GM23338 (cell line): ENCODE results near the gene TSC2. TPM values are rescaled to one million over a fixed set of nuclear protein-coding genes. Genes with fewer than 3 reads are reported as not detected.

Experiments
- ATAC-seq: fragments of 200-7000 bp; cut with Tn5 transposase; 3 replicates; pipeline ENCODE4 v1.9.1; 2020
- DNase-seq: peaks from one replicate; pipeline ENCODE4 v3.0.0-alpha.2; 2015; ENCODE audit warnings: low spot score
- H2AFZ ChIP-seq: fragments of 200-600 bp; sonication (generic); 2 replicates; pipeline ENCODE4 v1.8.0; 2016; ENCODE audit warnings: antibody characterized with exemption, mild to moderate bottlenecking, moderate library complexity
- H3F3A ChIP-seq: fragments of 200-600 bp; sonication (generic); replicated peaks from 2 replicates; pipeline ENCODE4 v1.8.0; 2017; ENCODE audit warnings: antibody characterized with exemption, mixed run types, low read depth
- H3K27ac ChIP-seq: fragments of 200-600 bp; sonication (generic); 2 replicates; pipeline ENCODE4 v1.6.1; 2016; ENCODE audit warnings: low read depth
- H3K27me3 ChIP-seq: fragments of 200-600 bp; sonication (generic); 2 replicates; pipeline ENCODE4 v1.8.0; 2016; ENCODE audit warnings: mild to moderate bottlenecking, mixed run types, moderate library complexity; ENCODE audit not compliant: insufficient read depth
- H3K36me3 ChIP-seq: fragments of 200-600 bp; sonication (generic); 2 replicates; pipeline ENCODE4 v1.8.0; 2016; ENCODE audit warnings: mild to moderate bottlenecking; ENCODE audit not compliant: insufficient read depth
- H3K4me1 ChIP-seq: fragments of 200-600 bp; sonication (generic); 2 replicates; pipeline ENCODE4 v1.8.0; 2016; ENCODE audit warnings: mild to moderate bottlenecking, moderate library complexity; ENCODE audit not compliant: insufficient read depth
- H3K4me2 ChIP-seq: fragments of 200-600 bp; sonication (generic); 2 replicates; pipeline ENCODE4 v1.7.1; 2017; ENCODE audit warnings: mixed run types
- H3K4me3 ChIP-seq: fragments of 200-600 bp; sonication (generic); 2 replicates; pipeline ENCODE4 v1.6.1; 2016; ENCODE audit warnings: mixed run types
- H3K79me2 ChIP-seq: fragments of 200-600 bp; sonication (generic); replicated peaks from 2 replicates; pipeline ENCODE4 v1.8.0; 2017; ENCODE audit warnings: mild to moderate bottlenecking; ENCODE audit not compliant: insufficient read depth
- H3K9me2 ChIP-seq: fragments of 200-600 bp; sonication (generic); 2 replicates; pipeline ENCODE4 v1.8.0; 2017; ENCODE audit not compliant: insufficient read depth
- H4K20me1 ChIP-seq: fragments of 200-600 bp; sonication (generic); replicated peaks from 2 replicates; pipeline ENCODE4 v1.8.0; 2017; ENCODE audit warnings: mild to moderate bottlenecking; ENCODE audit not compliant: insufficient read depth
- H3K27ac Mint-ChIP-seq: 2 replicates; pipeline ENCODE4 v1.8.0; 2020; ENCODE audit warnings: inconsistent platforms, mild to moderate bottlenecking, moderate library complexity, mixed read lengths
- H3K27me3 Mint-ChIP-seq: 3 replicates; pipeline ENCODE4 v1.8.0; 2022; ENCODE audit warnings: low read depth, mild to moderate bottlenecking, moderate library complexity, mixed read lengths, inconsistent platforms; ENCODE audit not compliant: insufficient read depth, poor library complexity
- H3K36me3 Mint-ChIP-seq: 3 replicates; pipeline ENCODE4 v1.8.0; 2021; ENCODE audit warnings: low read depth, mild to moderate bottlenecking, inconsistent platforms, moderate library complexity, mixed read lengths
- H3K4me1 Mint-ChIP-seq: 3 replicates; pipeline ENCODE4 v1.8.0; 2020; ENCODE audit warnings: mild to moderate bottlenecking, inconsistent platforms, mixed read lengths
- H3K4me3 Mint-ChIP-seq: 3 replicates; pipeline ENCODE4 v1.8.0; 2021; ENCODE audit warnings: moderate library complexity, mild to moderate bottlenecking, inconsistent platforms, mixed read lengths
- H3K9me3 Mint-ChIP-seq: 3 replicates; pipeline ENCODE4 v1.8.0; 2020; ENCODE audit warnings: moderate library complexity, mild to moderate bottlenecking, inconsistent platforms, mixed read lengths
- CREB1 ChIP-seq: fragments of 250-450 bp; sonication (Bioruptor Pico); IDR thresholded peaks from 2 replicates; pipeline ENCODE4 v1.5.0; 2020; ENCODE audit warnings: low read depth, mild to moderate bottlenecking, moderate library complexity
- EZH2phosphoT487 ChIP-seq: fragments of 200-600 bp; sonication (generic); IDR thresholded peaks from one replicate; pipeline ENCODE4 v1.8.1; 2018; ENCODE audit warnings: antibody characterized with exemption; ENCODE audit not compliant: unreplicated experiment
- JUNB ChIP-seq: IDR thresholded peaks from one replicate; pipeline ENCODE4 v1.6.1; 2016; ENCODE audit warnings: antibody characterized with exemption; ENCODE audit not compliant: unreplicated experiment
- NANOG ChIP-seq: IDR thresholded peaks from 2 replicates; pipeline ENCODE4 v1.6.1; 2016; ENCODE audit warnings: antibody characterized with exemption, borderline replicate concordance
- POLR2AphosphoS5 ChIP-seq: IDR thresholded peaks from 2 replicates; pipeline ENCODE4 v1.6.1; 2016; ENCODE audit warnings: antibody characterized with exemption, low read depth
- STAT1 ChIP-seq: IDR thresholded peaks from one replicate; pipeline ENCODE4 v1.6.1; 2016; ENCODE audit warnings: antibody characterized with exemption; ENCODE audit not compliant: unreplicated experiment
- ZNF462 ChIP-seq: fragments of 250-450 bp; sonication (Bioruptor Pico); IDR thresholded peaks from 2 replicates; pipeline ENCODE4 v1.5.0; 2020; ENCODE audit warnings: mild to moderate bottlenecking, moderate library complexity
- polyA plus RNA-seq: library from polyadenylated mRNA; unstranded; fragments of >200 nt; fragmentation: Nextera tagmentation; extraction: Ambion mirVana; gene quantifications from 2 replicates; pipeline ENCODE4 v1.2.1, GENCODE V29; 2016
- total RNA-seq: library from RNA; depleted of rRNA; stranded (reverse); fragments of >200 nt; shearing (Covaris generic); gene quantifications from 2 replicates; pipeline ENCODE4 v1.2.3, GENCODE V29; 2014
- TF ChIP-seq, protein P1 (sequence below): IDR thresholded peaks from one replicate; pipeline ENCODE4 v1.6.1; 2018; ENCODE audit warnings: antibody characterized with exemption; ENCODE audit not compliant: unreplicated experiment

Gene TSC2
- total and polyA plus RNA-seq, 2 experiments from 2014 or later = 40.5 to 93.0 TPM

DNA sequence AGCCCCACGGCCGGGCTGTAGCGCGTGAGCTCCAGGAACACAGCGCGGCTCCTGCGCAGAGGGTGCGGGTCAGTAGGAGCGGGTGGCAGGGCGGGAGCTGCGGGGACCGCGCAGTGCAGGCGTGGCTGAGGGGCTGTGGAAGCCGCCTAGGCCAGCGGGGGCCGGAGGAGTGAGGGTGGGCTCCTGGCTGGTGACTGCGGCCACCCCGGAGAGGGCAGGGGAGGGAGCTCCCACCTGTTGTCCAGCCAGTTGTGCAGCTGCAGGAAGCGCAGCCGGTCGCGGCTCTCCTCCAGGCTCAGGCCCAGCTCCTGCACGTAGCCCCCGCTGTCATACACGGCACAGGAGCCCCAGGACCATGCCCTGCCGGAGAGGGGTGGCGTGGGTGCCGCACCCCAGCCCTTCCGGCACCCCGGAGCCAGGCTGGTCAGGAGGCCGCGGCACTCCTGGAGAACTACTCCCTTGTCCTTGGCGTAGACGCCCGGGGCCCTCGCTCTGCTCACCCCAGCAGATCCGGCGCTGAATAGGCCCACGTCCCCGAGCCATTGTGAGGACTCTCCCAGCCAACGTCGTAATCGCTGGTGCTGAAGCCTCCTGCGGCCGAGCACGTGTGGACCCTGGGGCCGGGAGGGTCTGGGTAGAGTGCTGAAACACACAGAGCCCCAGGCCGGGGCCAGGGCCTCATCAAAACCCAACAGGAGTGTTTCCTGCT, 43.9 kb downstream of the TSC2 start:
- TF ChIP-seq POLR2AphosphoS5 = 0 out of 2 replicates have a peak, but pooled peaks have one; percentile 5
- TF ChIP-seq, protein P1, sequence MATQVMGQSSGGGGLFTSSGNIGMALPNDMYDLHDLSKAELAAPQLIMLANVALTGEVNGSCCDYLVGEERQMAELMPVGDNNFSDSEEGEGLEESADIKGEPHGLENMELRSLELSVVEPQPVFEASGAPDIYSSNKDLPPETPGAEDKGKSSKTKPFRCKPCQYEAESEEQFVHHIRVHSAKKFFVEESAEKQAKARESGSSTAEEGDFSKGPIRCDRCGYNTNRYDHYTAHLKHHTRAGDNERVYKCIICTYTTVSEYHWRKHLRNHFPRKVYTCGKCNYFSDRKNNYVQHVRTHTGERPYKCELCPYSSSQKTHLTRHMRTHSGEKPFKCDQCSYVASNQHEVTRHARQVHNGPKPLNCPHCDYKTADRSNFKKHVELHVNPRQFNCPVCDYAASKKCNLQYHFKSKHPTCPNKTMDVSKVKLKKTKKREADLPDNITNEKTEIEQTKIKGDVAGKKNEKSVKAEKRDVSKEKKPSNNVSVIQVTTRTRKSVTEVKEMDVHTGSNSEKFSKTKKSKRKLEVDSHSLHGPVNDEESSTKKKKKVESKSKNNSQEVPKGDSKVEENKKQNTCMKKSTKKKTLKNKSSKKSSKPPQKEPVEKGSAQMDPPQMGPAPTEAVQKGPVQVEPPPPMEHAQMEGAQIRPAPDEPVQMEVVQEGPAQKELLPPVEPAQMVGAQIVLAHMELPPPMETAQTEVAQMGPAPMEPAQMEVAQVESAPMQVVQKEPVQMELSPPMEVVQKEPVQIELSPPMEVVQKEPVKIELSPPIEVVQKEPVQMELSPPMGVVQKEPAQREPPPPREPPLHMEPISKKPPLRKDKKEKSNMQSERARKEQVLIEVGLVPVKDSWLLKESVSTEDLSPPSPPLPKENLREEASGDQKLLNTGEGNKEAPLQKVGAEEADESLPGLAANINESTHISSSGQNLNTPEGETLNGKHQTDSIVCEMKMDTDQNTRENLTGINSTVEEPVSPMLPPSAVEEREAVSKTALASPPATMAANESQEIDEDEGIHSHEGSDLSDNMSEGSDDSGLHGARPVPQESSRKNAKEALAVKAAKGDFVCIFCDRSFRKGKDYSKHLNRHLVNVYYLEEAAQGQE = no peak
- Histone ChIP-seq H3K4me3 (peak overlapping the region; percentile 58), H3K36me3 (no peaks in the 10 kb centered on the region), H2AFZ (no peak overlapping the region), H3K27ac (no peak overlapping the region), H3K4me2 (peak overlapping the region; percentile 83), H3K4me1 (peaks cover 4% of the 10 kb centered on the region; the same call in 1 of the 2 replicates), H3K9me2 (no peaks in the 10 kb centered on the region), H4K20me1 (no peaks in the 10 kb centered on the region; the same call in 1 of the 2 replicates), H3K27me3 (no peaks in the 10 kb centered on the region), H3K79me2 (no peaks in the 10 kb centered on the region), H3F3A (peaks cover 12% of the 10 kb centered on the region; the same call in 1 of the 2 replicates)
- no peaks in the 10 kb centered on the region for H3K9me3 Mint-ChIP-seq
- no peaks in the 10 kb centered on the region for H3K4me1 Mint-ChIP-seq
- ATAC-seq (peak; percentile 28), DNase-seq (peak; percentile 52)
- H3K27ac Mint-ChIP-seq = no peak overlapping the region
- H3K27me3 Mint-ChIP-seq = peaks cover 17% of the 10 kb centered on the region
- peak overlapping the region; percentile 54; the same call in 2 of the 3 replicates for H3K4me3 Mint-ChIP-seq
- peaks cover 3% of the 10 kb centered on the region; the same call in 1 of the 3 replicates for H3K36me3 Mint-ChIP-seq

DNA sequence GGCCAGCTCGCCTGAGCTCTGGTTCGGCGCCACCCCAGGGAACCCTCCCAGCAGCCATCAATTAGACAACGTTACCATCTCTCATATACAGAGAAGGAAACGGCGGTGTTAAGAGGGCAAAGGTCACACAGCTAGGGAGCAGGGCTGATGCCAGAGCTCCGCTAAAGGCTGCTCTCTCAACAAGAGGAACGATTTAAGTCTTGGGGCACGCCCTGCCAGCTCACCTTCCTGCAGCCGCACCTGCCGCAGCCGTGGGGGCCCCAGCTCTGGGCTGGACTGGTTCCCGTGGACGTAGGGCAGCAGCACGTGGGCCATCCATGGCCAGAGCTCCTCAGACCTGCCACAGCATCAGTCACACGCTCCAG, 44.5 kb downstream of the TSC2 start:
- peak overlapping the region; percentile 54; the same call in 2 of the 3 replicates for H3K4me3 Mint-ChIP-seq
- H3K4me1 Mint-ChIP-seq = no peaks in the 10 kb centered on the region
- Histone ChIP-seq H3K36me3 (no peaks in the 10 kb centered on the region), H4K20me1 (no peaks in the 10 kb centered on the region; the same call in 1 of the 2 replicates), H3F3A (peaks cover 12% of the 10 kb centered on the region; the same call in 1 of the 2 replicates), H3K4me2 (peak overlapping the region; percentile 83; the same call in 1 of the 2 replicates), H3K27me3 (no peaks in the 10 kb centered on the region), H3K79me2 (no peaks in the 10 kb centered on the region), H2AFZ (no peak overlapping the region), H3K4me3 (peak overlapping the region; percentile 58; the same call in 1 of the 2 replicates), H3K27ac (no peak overlapping the region), H3K9me2 (no peaks in the 10 kb centered on the region), H3K4me1 (peaks cover 4% of the 10 kb centered on the region; the same call in 1 of the 2 replicates)
- H3K9me3 Mint-ChIP-seq = no peaks in the 10 kb centered on the region
- H3K36me3 Mint-ChIP-seq = peaks cover 3% of the 10 kb centered on the region; the same call in 1 of the 3 replicates
- DNase-seq (no peak), ATAC-seq (no peak)
- H3K27me3 Mint-ChIP-seq = peaks cover 17% of the 10 kb centered on the region
- TF ChIP-seq EZH2phosphoT487 (no peak), NANOG (no peak), STAT1 (no peak), JUNB (no peak), CREB1 (CRISPR knock-in tag) (no peak), ZNF462 (CRISPR knock-in tag) (no peak)
- H3K27ac Mint-ChIP-seq = no peak overlapping the region
